CD14-positive monocyte (primary cell): ENCODE data around the gene TXNL4A. TPM values are rescaled to one million over a fixed set of nuclear protein-coding genes. Genes with fewer than 3 reads are reported as not detected.

Experiments used
- DNase-seq, 3 donors: peaks; one replicate each; pipeline ENCODE4 v3.0.0-alpha.2; 2011 to 2022
- H2AFZ ChIP-seq: 2 replicates; pipeline ENCODE4 v1.6.0; 2012; ENCODE audit warnings: mild to moderate bottlenecking, low read depth, low read length, inconsistent platforms; ENCODE audit not compliant: insufficient read depth, poor library complexity, severe bottlenecking
- H3K27ac ChIP-seq, 2 donors: 1 replicate in 1 of 2; 2 replicates in 1 of 2; pipeline ENCODE4 v1.5.1; 2012 to 2013; ENCODE audit warnings: low read length in 2 of 2, control low read depth in 1 of 2, inconsistent platforms in 1 of 2, low read depth in 1 of 2, mild to moderate bottlenecking in 1 of 2
- H3K27me3 ChIP-seq, 2 donors: one replicate each; pipeline versions ENCODE4 v1.6.0 to v1.6.1; 2011 to 2013; ENCODE audit warnings: low read length in 2 of 2; ENCODE audit not compliant: control insufficient read depth in 2 of 2, insufficient read depth in 2 of 2
- H3K36me3 ChIP-seq, 2 donors: replicated peaks in 1 of 2; 1 replicate in 1 of 2; 2 replicates in 1 of 2; pipeline versions ENCODE4 v1.5.1 to v1.6.1; 2012 to 2013; ENCODE audit warnings: low read length in 2 of 2, control low read depth in 1 of 2, inconsistent platforms in 1 of 2, mild to moderate bottlenecking in 1 of 2; ENCODE audit not compliant: insufficient read depth in 2 of 2, control insufficient read depth in 1 of 2
- H3K4me1 ChIP-seq, 2 donors: 1 replicate in 1 of 2; 2 replicates in 1 of 2; pipeline versions ENCODE4 v1.5.1 to v1.6.1; 2012 to 2013; ENCODE audit warnings: low read length in 2 of 2, control low read depth in 1 of 2, inconsistent platforms in 1 of 2, mild to moderate bottlenecking in 1 of 2, moderate library complexity in 1 of 2; ENCODE audit not compliant: insufficient read depth in 2 of 2, control insufficient read depth in 1 of 2
- H3K4me2 ChIP-seq: replicated peaks from 2 replicates; pipeline ENCODE3; 2012; ENCODE audit warnings: low read length, moderate library complexity, mild to moderate bottlenecking; ENCODE audit not compliant: poor library complexity, severe bottlenecking; ENCODE audit errors: extremely low read depth
- H3K4me3 ChIP-seq, 3 experiments: fragments of 200-600 bp in 1 of 3; sonication (generic) in 1 of 3; replicated peaks in 1 of 3; 1 replicate in 2 of 3; 2 replicates in 1 of 3; pipeline ENCODE4 v1.5.1; 2011 to 2013; ENCODE audit warnings: low read length in 3 of 3, mild to moderate bottlenecking in 3 of 3, control low read depth in 2 of 3, low read depth in 2 of 3, inconsistent platforms in 1 of 3, moderate library complexity in 1 of 3
- H3K79me2 ChIP-seq: 2 replicates; pipeline ENCODE4 v1.6.0; 2012; ENCODE audit warnings: mild to moderate bottlenecking, control low read depth, inconsistent platforms, low read length, moderate library complexity; ENCODE audit not compliant: insufficient read depth
- H3K9ac ChIP-seq: 2 replicates; pipeline ENCODE4 v1.6.0; 2017; ENCODE audit warnings: low read length, mild to moderate bottlenecking; ENCODE audit not compliant: insufficient read depth, poor library complexity, severe bottlenecking
- H3K9me3 ChIP-seq, 2 donors: replicated peaks in 1 of 2; 1 replicate in 1 of 2; 2 replicates in 1 of 2; pipeline versions ENCODE4 v1.5.1 to v1.6.1; 2012 to 2013; ENCODE audit warnings: low read length in 2 of 2, control low read depth in 1 of 2; ENCODE audit not compliant: control insufficient read depth in 1 of 2, insufficient read depth in 1 of 2
- H4K20me1 ChIP-seq: 2 replicates; pipeline ENCODE4 v1.6.0; 2012; ENCODE audit warnings: mild to moderate bottlenecking, low read length, control low read depth, moderate library complexity; ENCODE audit not compliant: insufficient read depth
- H3K27ac Mint-ChIP-seq, 7 donors: one replicate each; pipeline ENCODE4 v1.8.0; 2020; ENCODE audit warnings: mild to moderate bottlenecking in 7 of 7, mixed read lengths in 7 of 7, moderate library complexity in 6 of 7, inconsistent platforms in 2 of 7
- H3K27me3 Mint-ChIP-seq, 3 donors: one replicate each; pipeline ENCODE4 v1.8.0; 2021 to 2022; ENCODE audit warnings: low read depth in 3 of 3, mild to moderate bottlenecking in 3 of 3, mixed read lengths in 3 of 3, moderate library complexity in 3 of 3, inconsistent platforms in 1 of 3
- H3K36me3 Mint-ChIP-seq, 2 donors: one replicate each; pipeline ENCODE4 v1.8.0; 2020; ENCODE audit warnings: mixed read lengths in 2 of 2, inconsistent platforms in 1 of 2, mild to moderate bottlenecking in 1 of 2
- H3K4me1 Mint-ChIP-seq: one replicate; pipeline ENCODE4 v1.8.0; 2020; ENCODE audit warnings: mild to moderate bottlenecking, mixed read lengths
- H3K4me3 Mint-ChIP-seq, 2 donors: one replicate each; pipeline ENCODE4 v1.8.0; 2020; ENCODE audit warnings: mild to moderate bottlenecking in 2 of 2, mixed read lengths in 2 of 2, moderate library complexity in 1 of 2
- H3K9me3 Mint-ChIP-seq, 7 donors: one replicate each; pipeline ENCODE4 v1.8.0; 2020 to 2022; ENCODE audit warnings: mixed read lengths in 7 of 7, mild to moderate bottlenecking in 6 of 7, moderate library complexity in 6 of 7, inconsistent platforms in 2 of 7
- WGBS: methylation state at CpG from one replicate; pipeline ENCODE4 v1.1.5; 2013; ENCODE audit warnings: missing lambda C conversion rate; ENCODE audit not compliant: insufficient coverage; 5-methylcytosine and 5-hydroxymethylcytosine counted together
- intact Hi-C, 2 donors: fragments of 100-400 bp; cut with micrococcal nuclease; formaldehyde crosslinking; loops; one replicate each; pipeline versions ENCODE4 v1.15.0 to v1.15.1; 2023
- polyA plus RNA-seq, 3 donors: library from polyadenylated mRNA; depleted of rRNA in 1 of 3; unstranded in 2 of 3; stranded (reverse) in 1 of 3; fragments of 300-500 nt in 2 of 3; fragments of >200 nt in 1 of 3; fragmentation: Illumina TruSeq in 2 of 3; gene quantifications; 1 replicate in 2 of 3; 2 replicates in 1 of 3; pipeline ENCODE4 v1.2.3, GENCODE V29; 2012 to 2021
- TF ChIP-seq, protein P1 (sequence below): fragments of 200-600 bp; IDR thresholded peaks from one replicate; pipeline ENCODE4 v1.8.0; 2022; ENCODE audit warnings: antibody characterized with exemption, mild to moderate bottlenecking

TXNL4A gene
- polyA plus RNA-seq, 3 donors = 34.5 to 192 (median 150) TPM

DNA sequence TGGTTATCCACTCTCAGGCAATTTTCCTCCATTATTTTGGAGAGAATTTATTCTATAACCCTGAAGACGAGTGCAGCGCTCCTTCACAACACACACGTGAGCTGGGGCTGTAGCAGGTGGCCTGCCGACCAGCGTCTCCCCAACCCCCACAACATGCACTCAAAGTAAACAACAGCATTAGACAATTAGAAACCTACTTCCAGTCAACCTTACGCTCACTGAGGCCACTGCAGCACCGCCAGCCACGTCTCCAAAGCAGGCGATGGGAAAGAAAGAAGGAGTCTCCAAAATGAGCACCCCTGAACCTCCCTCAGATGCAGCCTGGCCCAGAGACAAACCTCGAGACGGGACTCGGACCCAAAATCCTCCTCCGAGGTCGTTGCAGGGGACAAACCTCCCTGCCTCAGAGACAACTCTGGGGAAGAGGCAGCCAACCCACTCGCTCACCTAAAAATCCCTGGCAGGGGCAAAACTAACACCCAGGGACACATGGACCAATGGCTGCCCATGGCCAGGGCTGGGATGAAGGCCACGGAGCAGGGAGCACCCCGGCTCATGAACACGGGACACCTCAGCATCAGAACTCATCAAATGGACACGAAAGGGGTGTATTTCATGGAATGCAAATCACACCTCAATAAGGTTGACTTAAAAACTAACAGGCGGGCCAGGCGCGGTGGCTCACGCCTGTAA lies 39.5 kb downstream of the TXNL4A start:
- H3K27me3 Mint-ChIP-seq = peaks cover under 1 to 11% (median 5%) of the 10 kb centered on the region in 3 donors
- Histone ChIP-seq H3K4me3 (peak overlapping the region in 1 of 3 experiments; percentile 98), H3K9ac (peak overlapping the region; percentile 95), H2AFZ (no peak overlapping the region), H3K27me3 (peaks cover 0 to 2% of the 10 kb centered on the region in 2 donors), H3K79me2 (peaks cover 72% of the 10 kb centered on the region), H3K36me3 (peaks cover 17 to 51% of the 10 kb centered on the region in 2 donors), H3K9me3 (no peaks in the 10 kb centered on the region), H3K4me1 (peaks cover 23 to 35% of the 10 kb centered on the region in 2 donors), H3K27ac (peak overlapping the region; percentile 64 to 80), H3K4me2 (peak overlapping the region; percentile 82), H4K20me1 (peaks cover 69% of the 10 kb centered on the region)
- TF ChIP-seq, protein P1, sequence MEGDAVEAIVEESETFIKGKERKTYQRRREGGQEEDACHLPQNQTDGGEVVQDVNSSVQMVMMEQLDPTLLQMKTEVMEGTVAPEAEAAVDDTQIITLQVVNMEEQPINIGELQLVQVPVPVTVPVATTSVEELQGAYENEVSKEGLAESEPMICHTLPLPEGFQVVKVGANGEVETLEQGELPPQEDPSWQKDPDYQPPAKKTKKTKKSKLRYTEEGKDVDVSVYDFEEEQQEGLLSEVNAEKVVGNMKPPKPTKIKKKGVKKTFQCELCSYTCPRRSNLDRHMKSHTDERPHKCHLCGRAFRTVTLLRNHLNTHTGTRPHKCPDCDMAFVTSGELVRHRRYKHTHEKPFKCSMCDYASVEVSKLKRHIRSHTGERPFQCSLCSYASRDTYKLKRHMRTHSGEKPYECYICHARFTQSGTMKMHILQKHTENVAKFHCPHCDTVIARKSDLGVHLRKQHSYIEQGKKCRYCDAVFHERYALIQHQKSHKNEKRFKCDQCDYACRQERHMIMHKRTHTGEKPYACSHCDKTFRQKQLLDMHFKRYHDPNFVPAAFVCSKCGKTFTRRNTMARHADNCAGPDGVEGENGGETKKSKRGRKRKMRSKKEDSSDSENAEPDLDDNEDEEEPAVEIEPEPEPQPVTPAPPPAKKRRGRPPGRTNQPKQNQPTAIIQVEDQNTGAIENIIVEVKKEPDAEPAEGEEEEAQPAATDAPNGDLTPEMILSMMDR = no peak
- H3K27ac Mint-ChIP-seq = peak overlapping the region; percentile 85 to 94 (median 93)
- DNase-seq = no peak
- intact Hi-C loops = loop anchor here (5.0 to 10.0 kb wide), 4 partner anchors 37 to 262 kb away; partner anchors contain the start of gene ADNP2 (in 1 of the 2)
- 87% methylated on average over 13 of the region's 23 CpGs for WGBS
- H3K9me3 Mint-ChIP-seq = no peaks in the 10 kb centered on the region
- peak overlapping the region; percentile 46 to 87 for H3K4me3 Mint-ChIP-seq
- peaks cover 35 to 50% of the 10 kb centered on the region in 2 donors for H3K36me3 Mint-ChIP-seq
- peaks cover 37% of the 10 kb centered on the region for H3K4me1 Mint-ChIP-seq

DNA sequence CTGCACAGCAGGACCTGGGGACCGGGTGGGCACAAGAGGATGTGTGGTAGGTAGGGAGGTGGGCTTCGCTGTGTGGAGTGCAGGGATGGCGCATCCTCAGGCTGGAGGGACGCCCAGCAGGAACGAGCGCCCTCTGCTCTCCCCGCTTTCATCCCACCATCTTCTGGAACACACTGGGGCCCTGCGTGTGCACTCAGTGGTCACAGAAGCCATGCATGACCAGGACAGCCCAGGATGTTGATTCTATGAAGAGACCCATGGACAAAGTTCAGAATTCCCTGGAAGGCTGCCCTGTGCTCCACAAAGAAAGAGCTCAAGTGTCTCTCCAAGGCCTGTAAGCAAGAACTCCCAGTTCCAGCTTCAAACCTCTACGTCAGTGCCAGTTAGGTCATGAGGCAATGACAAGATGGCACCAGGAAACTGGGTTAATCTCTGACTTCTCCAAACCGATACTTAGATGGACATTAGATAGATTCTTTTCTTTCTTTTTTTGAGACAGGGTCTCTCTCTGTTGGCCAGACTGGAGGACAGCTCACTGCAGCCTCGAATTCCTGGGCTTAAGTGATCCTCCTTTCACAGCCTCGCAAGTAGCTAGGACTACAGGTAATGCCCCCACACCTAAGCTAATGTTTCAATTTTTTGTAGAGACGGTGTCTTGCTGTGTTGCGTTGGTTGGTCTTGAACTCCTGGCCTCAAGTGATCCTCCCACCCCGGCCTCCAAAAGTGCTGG lies 40.3 kb downstream of the TXNL4A start:
- no peak overlapping the region for H3K4me3 ChIP-seq
- H2AFZ ChIP-seq = no peak overlapping the region
- TF ChIP-seq, protein P1 = no peak
- Mint-ChIP-seq H3K36me3 (peaks cover 38 to 57% of the 10 kb centered on the region in 2 donors), H3K27me3 (peaks cover 0 to 10% (median 6%) of the 10 kb centered on the region in 3 donors), H3K4me3 (no peak overlapping the region), H3K27ac (peak overlapping the region in 3 of 7 donors; percentile 7 to 88 (median 36)), H3K4me1 (peaks cover 37% of the 10 kb centered on the region), H3K9me3 (peaks cover 0 to 2% (median 0%) of the 10 kb centered on the region in 7 donors)
- H3K79me2 ChIP-seq = peaks cover 80% of the 10 kb centered on the region
- peaks cover 0 to 2% of the 10 kb centered on the region in 2 donors for H3K27me3 ChIP-seq
- no peak for DNase-seq
- H3K9ac ChIP-seq = no peak overlapping the region
- peaks cover 23 to 35% of the 10 kb centered on the region in 2 donors for H3K4me1 ChIP-seq
- no peak overlapping the region for H3K4me2 ChIP-seq
- peaks cover 23 to 59% of the 10 kb centered on the region in 2 donors for H3K36me3 ChIP-seq
- H4K20me1 ChIP-seq = peaks cover 77% of the 10 kb centered on the region
- 96% methylated on average over 8 of the region's 15 CpGs for WGBS
- intact Hi-C loops = loop anchor here (5.0 to 10.0 kb wide), 4 partner anchors 36 to 261 kb away; partner anchors contain the start of gene ADNP2 (in 1 of the 2)
- no peak overlapping the region for H3K27ac ChIP-seq
- no peaks in the 10 kb centered on the region for H3K9me3 ChIP-seq
